Thoracic aorta (tissue), 2 donors: ENCODE data around the gene ST6GAL1. TPM values are rescaled to one million over a fixed set of nuclear protein-coding genes. Genes with fewer than 3 reads are reported as not detected.

Experiments
- ATAC-seq: fragments of 150-250 bp; one replicate; pipeline ENCODE4 v1.8.0; 2017; ENCODE audit warnings: low read depth; ENCODE audit not compliant: insufficient number of reproducible peaks, low FRiP score
- DNase-seq: peaks from one replicate; pipeline ENCODE4 v3.0.0-alpha.2; 2020; ENCODE audit warnings: low spot score
- H3K27ac ChIP-seq, 2 donors: fragments of 200-600 bp; sonication (generic); 1 replicate in 1 of 2; 2 replicates in 1 of 2; pipeline ENCODE4 v1.5.1; 2016; ENCODE audit warnings: mild to moderate bottlenecking in 2 of 2, moderate library complexity in 2 of 2
- H3K27me3 ChIP-seq: fragments of 200-600 bp; sonication (generic); replicated peaks from 2 replicates; pipeline ENCODE4 v1.6.0; 2016; ENCODE audit warnings: mild to moderate bottlenecking; ENCODE audit not compliant: insufficient read depth
- H3K36me3 ChIP-seq: fragments of 200-600 bp; sonication (generic); one replicate; pipeline ENCODE4 v1.5.1; 2016
- H3K4me1 ChIP-seq, 2 donors: fragments of 200-600 bp; sonication (generic); 1 replicate in 1 of 2; 2 replicates in 1 of 2; pipeline versions ENCODE4 v1.5.1 to v1.6.0; 2016; ENCODE audit warnings: low read depth in 2 of 2, mild to moderate bottlenecking in 1 of 2; ENCODE audit not compliant: control insufficient read depth in 1 of 2
- H3K4me3 ChIP-seq: fragments of 200-600 bp; sonication (generic); 2 replicates; pipeline ENCODE4 v1.5.1; 2016; ENCODE audit warnings: mild to moderate bottlenecking
- H3K9me3 ChIP-seq: fragments of 200-600 bp; sonication (generic); 2 replicates; pipeline ENCODE4 v1.5.1; 2016
- CTCF ChIP-seq: fragments of 200-600 bp; sonication (generic); IDR thresholded peaks from one replicate; pipeline ENCODE4 v1.5.1; 2019; ENCODE audit warnings: antibody characterized with exemption
- total RNA-seq, 2 donors: library from RNA; depleted of rRNA; stranded (reverse); fragments of >200 nt; gene quantifications; one replicate each; pipeline versions ENCODE4 v1.1.0 to v1.2.3, GENCODE V29; 2016

The ST6GAL1 gene
- total RNA-seq, 2 donors from 2014 or later = 89.5 to 141 TPM

GRCh38 chr3:187101184-187102072, 171.1 kb downstream of the ST6GAL1 start:
- peak overlapping the region; percentile 61 for H3K4me3 ChIP-seq
- peak; percentile 58 for ATAC-seq
- no peak for TF ChIP-seq CTCF

GRCh38 chr3:187102073-187102634, 171.8 kb downstream of the ST6GAL1 start:
- no peak for TF ChIP-seq CTCF
- Histone ChIP-seq H3K9me3 (no peaks in the 10 kb centered on the region), H3K36me3 (no peaks in the 10 kb centered on the region), H3K4me3 (peak overlapping the region; percentile 61), H3K27ac (peak overlapping the region; percentile 78 to 84), H3K27me3 (no peaks in the 10 kb centered on the region), H3K4me1 (peaks cover 22 to 57% of the 10 kb centered on the region in 2 donors)
- DNase-seq (no peak), ATAC-seq (no peak)

More at GRCh38 chr3:187101184-187102072, 171.1 kb downstream of the ST6GAL1 start:
- peak; percentile 57 for DNase-seq
- H3K4me1 ChIP-seq = peaks cover 22 to 50% of the 10 kb centered on the region in 2 donors
- H3K9me3 ChIP-seq = no peaks in the 10 kb centered on the region
- H3K27me3 ChIP-seq = no peaks in the 10 kb centered on the region
- peak overlapping the region; percentile 78 to 84 for H3K27ac ChIP-seq
- H3K36me3 ChIP-seq = no peaks in the 10 kb centered on the region

GRCh38 chr3:187103251-187103650, 172.9 kb downstream of the ST6GAL1 start:
- Histone ChIP-seq H3K27ac (peak overlapping the region; percentile 81 to 84), H3K4me3 (no peak overlapping the region), H3K4me1 (peaks cover 27 to 65% of the 10 kb centered on the region in 2 donors), H3K36me3 (no peaks in the 10 kb centered on the region), H3K9me3 (no peaks in the 10 kb centered on the region), H3K27me3 (no peaks in the 10 kb centered on the region)
- DNase-seq (no peak), ATAC-seq (no peak)
- no peak for TF ChIP-seq CTCF

GRCh38 chr3:187104342-187104741, 174.0 kb downstream of the ST6GAL1 start:
- H3K4me1 ChIP-seq = peaks cover 27 to 69% of the 10 kb centered on the region in 2 donors
- no peaks in the 10 kb centered on the region for H3K9me3 ChIP-seq
- peak overlapping the region; percentile 54 for H3K4me3 ChIP-seq
- H3K36me3 ChIP-seq = no peaks in the 10 kb centered on the region
- no peaks in the 10 kb centered on the region for H3K27me3 ChIP-seq
- DNase-seq (no peak), ATAC-seq (no peak)
- peak overlapping the region; percentile 81 to 84 for H3K27ac ChIP-seq
- no peak for TF ChIP-seq CTCF

GRCh38 chr3:187104933-187105332, 174.6 kb downstream of the ST6GAL1 start:
- Histone ChIP-seq H3K27ac (peak overlapping the region; percentile 81 to 84), H3K36me3 (no peaks in the 10 kb centered on the region), H3K4me3 (peak overlapping the region; percentile 54), H3K9me3 (no peaks in the 10 kb centered on the region), H3K4me1 (peaks cover 27 to 69% of the 10 kb centered on the region in 2 donors), H3K27me3 (no peaks in the 10 kb centered on the region)
- ATAC-seq (peak; percentile 52), DNase-seq (no peak)
- TF ChIP-seq CTCF = no peak
